ENCODE data around the gene SGSM2. TPM values are rescaled to one million over a fixed set of nuclear protein-coding genes. Genes with fewer than 3 reads are reported as not detected.
"Not testable (repeated sequence)": the region's sequence is repeated elsewhere in the genome, so short reads cannot be mapped to it uniquely, and the experiment has no call there.

The SGSM2 gene
- total RNA-seq, 1 experiment from 2014 or later, result 49.0 TPM

DNA sequence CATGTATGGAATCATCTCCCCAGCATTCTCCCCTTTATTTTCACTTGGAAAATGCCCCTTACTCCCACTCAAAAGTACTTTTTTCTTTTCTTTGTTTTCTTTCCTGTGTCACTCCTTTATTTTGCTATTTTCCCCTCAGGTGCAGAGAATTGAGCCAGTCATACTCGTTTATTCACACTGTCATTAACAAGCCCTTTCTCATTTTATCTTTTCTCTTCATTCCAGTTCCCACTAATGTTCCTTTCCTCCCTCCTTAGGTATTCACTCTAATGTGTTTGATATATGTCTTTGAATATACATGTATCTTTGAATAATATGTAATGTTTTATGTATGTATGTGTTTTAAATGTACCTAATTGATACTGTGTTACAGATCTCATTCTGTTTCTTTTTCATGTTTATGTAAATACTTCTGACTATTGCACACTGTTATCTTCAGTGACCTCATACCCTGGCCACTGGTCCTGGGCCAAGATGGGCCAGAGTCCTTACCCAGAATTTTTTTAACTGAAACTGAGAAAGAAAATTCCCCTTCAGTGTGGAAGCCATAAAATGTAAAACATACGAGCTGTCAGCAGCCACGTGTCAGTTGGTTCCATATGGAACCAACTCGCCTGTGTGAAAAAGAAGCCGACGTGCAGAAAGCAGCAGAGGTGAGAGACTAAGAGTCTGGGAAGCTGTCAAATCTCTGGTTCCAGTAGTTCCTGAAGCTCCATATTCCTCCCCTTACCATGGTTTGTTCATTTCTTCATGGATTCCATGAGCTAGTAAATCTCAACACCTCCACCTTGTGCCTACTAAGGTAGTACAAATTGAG is 27.8 kb upstream of the SGSM2 start:
- in situ Hi-C loops (cut with HindIII; ENCODE audit: low pct_unique_long_range_greater_than_20kb, low sequenced_read_pairs) (no loop called here), intact Hi-C loops (cut with micrococcal nuclease; ENCODE audit: unreplicated experiment) (no loop called here)
- Histone ChIP-seq H3K4me3 (ENCODE audit: low read depth in 2 of 2, low read length in 2 of 2) (no peak overlapping the region), H3K27ac (ENCODE audit: low read length) (no peak overlapping the region), H3K4me1 (ENCODE audit: control insufficient read depth, insufficient read depth, low read length) (peaks cover 3% of the 10 kb centered on the region), H3K27me3 (ENCODE audit: control insufficient read depth, insufficient read depth, low read length) (no peaks in the 10 kb centered on the region), H3K9me3 (ENCODE audit: control insufficient read depth, insufficient read depth, low read depth, low read length) (no peaks in the 10 kb centered on the region), H3K36me3 (ENCODE audit: control insufficient read depth, insufficient read depth, low read length) (no peaks in the 10 kb centered on the region)
- no peak for ATAC-seq
- DNase-seq (ENCODE audit: low read depth, low spot score), result no peak
- TF ChIP-seq TCF7L2 (IDR thresholded peaks at IDR 0.05; ENCODE audit: low read depth, low read length) (no peak), REST (IDR thresholded peaks at IDR 0.05; ENCODE audit: insufficient read depth in 1 of 2, low read depth in 2 of 2, low read length in 1 of 2) (no peak), SIN3A (IDR thresholded peaks at IDR 0.05; ENCODE audit: borderline replicate concordance, insufficient read depth, low read depth, low read length) (no peak), POLR2AphosphoS5 (IDR thresholded peaks at IDR 0.05; ENCODE audit: low read depth, low read length) (no peak), CTCF (IDR thresholded peaks at IDR 0.05) (no peak)
- BruUV-seq (replicated peaks), result no TSS peak
- ChIA-PET CTCF (no interaction called here), POLR2A (interaction anchor here (0.6 kb wide), 1 partner anchor 74 kb away, joined by 5 read pairs; no protein-coding TSS in a partner anchor)

DNA sequence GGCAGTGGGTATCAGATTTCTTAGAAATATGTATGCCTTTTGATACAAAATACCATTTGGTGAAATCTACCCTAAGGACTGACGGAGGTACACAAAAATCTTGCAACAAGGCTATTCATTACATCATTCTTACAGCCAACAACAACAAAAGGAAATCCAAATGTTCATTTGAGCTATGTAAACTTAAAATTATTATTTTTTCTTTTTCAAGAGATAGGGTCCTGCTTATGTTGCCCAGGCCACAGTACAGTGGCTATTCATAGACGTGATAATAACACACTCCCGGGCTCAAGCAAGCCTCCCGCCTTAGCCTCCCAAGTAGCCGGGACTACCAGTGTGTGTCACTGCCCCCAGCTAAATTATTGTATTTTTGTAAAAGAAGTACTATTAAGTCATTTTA is 24.6 kb upstream of the SGSM2 start:
- H3K4me1 ChIP-seq (ENCODE audit: control insufficient read depth, insufficient read depth, low read length), result no peaks in the 10 kb centered on the region
- no peaks in the 10 kb centered on the region for H3K36me3 ChIP-seq (ENCODE audit: control insufficient read depth, insufficient read depth, low read length)
- in situ Hi-C loops (cut with HindIII; ENCODE audit: low pct_unique_long_range_greater_than_20kb, low sequenced_read_pairs) (no loop called here), intact Hi-C loops (cut with micrococcal nuclease; ENCODE audit: unreplicated experiment) (no loop called here)
- ChIA-PET POLR2A (no interaction called here), CTCF (no interaction called here)
- H3K27ac ChIP-seq (ENCODE audit: low read length), result no peak overlapping the region
- TF ChIP-seq TCF7L2 (IDR thresholded peaks at IDR 0.05; ENCODE audit: low read depth, low read length), result no peak
- no peak for TF ChIP-seq SIN3A (IDR thresholded peaks at IDR 0.05; ENCODE audit: borderline replicate concordance, insufficient read depth, low read depth, low read length)
- DNase-seq (ENCODE audit: low read depth, low spot score) (no peak), ATAC-seq (no peak)
- H3K27me3 ChIP-seq (ENCODE audit: control insufficient read depth, insufficient read depth, low read length), result no peaks in the 10 kb centered on the region
- no TSS peak for BruUV-seq (replicated peaks)
- H3K4me3 ChIP-seq (ENCODE audit: low read depth in 2 of 2, low read length in 2 of 2), result no peak overlapping the region
- no peaks in the 10 kb centered on the region for H3K9me3 ChIP-seq (ENCODE audit: control insufficient read depth, insufficient read depth, low read depth, low read length)

- H3K27me3 ChIP-seq (ENCODE audit: control insufficient read depth, insufficient read depth, low read length); intact Hi-C loops (cut with micrococcal nuclease; ENCODE audit: unreplicated experiment); in situ Hi-C loops (cut with HindIII; ENCODE audit: low pct_unique_long_range_greater_than_20kb, low sequenced_read_pairs); H3K9me3 ChIP-seq (ENCODE audit: control insufficient read depth, insufficient read depth, low read depth, low read length); H3K27ac ChIP-seq (ENCODE audit: low read length); H3K4me1 ChIP-seq (ENCODE audit: control insufficient read depth, insufficient read depth, low read length); BruUV-seq (replicated peaks); H3K36me3 ChIP-seq (ENCODE audit: control insufficient read depth, insufficient read depth, low read length); DNase-seq (ENCODE audit: low read depth, low spot score): not testable (repeated sequence)
- H3K4me3 ChIP-seq (ENCODE audit: low read depth in 2 of 2, low read length in 2 of 2), result peak overlapping the region; percentile 32 to 52
- POLR2A ChIA-PET, result interaction anchor here (0.6 kb wide), 1 partner anchor 111 kb away, joined by 4 read pairs; no protein-coding TSS in a partner anchor
- CTCF ChIA-PET, result interaction anchor here (0.6 to 1.0 kb wide), 2 partner anchors 34 to 66 kb away, joined by 3 to 12 read pairs; no protein-coding TSS in a partner anchor
- peak; percentile 59 for ATAC-seq
Measured at GRCh38 chr17:2316916-2317205, 20.4 kb upstream of the SGSM2 start.
